HG02571 (cell line): Measurements from ENCODE around the gene RPL7L1.
"Not testable (repeated sequence)": the region's sequence is repeated elsewhere in the genome, so short reads cannot be mapped to it uniquely, and the experiment has no call there.

Source experiments
- ATAC-seq: cut with Tn5 transposase; IDR thresholded peaks from one replicate; pipeline ENCODE4 v1.9.1; 2021; ENCODE audit warnings: mild to moderate bottlenecking, moderate library complexity; ENCODE audit not compliant: unreplicated experiment

The RPL7L1 gene

DNA sequence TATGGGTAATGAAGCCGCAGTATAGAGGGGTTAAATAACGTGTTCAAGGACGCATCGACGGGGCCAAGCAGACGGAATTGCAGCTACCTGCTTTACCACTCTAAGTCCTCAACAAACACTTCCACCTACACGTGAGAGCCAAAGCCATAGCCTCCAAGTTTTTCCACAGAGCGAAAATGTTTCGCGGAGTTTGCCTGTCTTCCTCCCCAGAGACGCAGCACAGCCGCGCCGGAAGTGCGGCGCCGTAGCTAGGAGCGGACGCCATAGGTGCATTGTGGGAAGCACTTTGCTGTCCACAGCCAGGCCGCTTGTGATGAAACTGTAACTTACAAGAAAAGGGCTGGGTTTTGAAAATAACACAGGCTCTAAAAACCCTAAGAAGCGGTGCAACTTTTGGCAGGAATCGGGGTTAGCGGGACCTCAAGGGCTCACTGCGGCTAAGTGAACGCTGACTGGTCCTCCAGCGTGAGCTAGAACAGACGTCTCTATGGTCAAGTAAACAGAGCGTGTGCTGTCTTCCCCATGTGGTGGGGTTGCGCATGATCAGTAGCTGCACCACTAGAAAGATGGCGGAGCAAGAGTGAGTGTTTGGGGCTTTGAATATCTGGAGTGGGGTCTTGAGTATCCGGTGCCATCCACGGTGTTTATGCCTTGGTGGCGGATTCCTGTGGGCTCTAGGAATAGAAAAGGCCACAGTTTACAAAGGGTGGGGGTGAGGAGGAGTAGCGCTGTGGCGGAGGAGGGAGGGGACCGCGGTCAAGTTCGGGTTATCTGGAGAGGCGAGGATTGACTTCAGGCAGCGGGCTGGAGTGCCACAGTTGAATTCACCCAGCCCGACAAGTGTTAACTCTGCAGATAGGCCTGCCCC is at the start of gene RPL7L1:
Gene RPL7L1 (plus strand): TSS at position 245 of the 868 bp plus-strand sequence. CDS start 295 bp downstream, at position 540.
- peak; percentile 87 for ATAC-seq

DNA sequence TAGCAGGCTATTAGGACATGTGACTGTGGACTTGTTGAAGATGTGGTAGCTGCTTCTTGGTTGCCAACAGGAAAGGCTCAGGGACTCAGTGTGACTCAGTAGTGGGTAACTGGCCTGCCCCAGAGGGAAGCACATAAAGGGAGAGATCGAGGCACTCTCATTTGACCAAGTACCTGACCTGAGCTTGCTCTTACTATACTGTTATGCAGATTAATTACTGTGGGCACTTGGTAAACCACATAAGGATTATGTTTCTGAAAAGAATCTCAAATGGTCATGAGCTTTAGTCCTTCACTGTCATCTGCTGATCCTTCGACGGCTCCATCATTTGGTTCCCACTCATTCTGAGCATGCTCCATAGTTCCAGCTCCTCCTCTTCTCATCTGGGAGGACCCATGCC is 48.2 kb upstream of the RPL7L1 start:
- no peak for ATAC-seq

DNA sequence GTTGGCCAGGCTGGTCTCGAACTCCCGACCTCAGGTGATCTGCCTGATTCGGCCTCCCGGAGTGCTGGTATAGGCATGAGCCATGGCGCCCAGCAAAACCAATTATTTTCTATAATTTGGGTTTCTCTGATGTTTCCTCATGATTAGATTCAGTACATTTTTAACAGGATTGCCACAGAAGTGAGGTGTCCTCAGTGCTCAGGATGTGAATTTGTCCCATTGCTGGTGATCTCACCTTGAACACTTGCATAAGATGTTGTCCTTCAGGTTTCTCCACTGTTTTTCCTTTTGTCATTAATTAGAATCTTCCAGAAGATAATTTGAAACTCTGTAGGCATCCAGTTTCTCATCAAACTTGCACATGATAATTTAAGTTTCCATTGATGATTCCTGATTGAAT is 45.4 kb upstream of the RPL7L1 start:
- ATAC-seq, result no peak

GRCh38 chr6:42841844-42842584 is 37.4 kb upstream of the RPL7L1 start:
- no peak for ATAC-seq

GRCh38 chr6:42845327-42845694 is 34.1 kb upstream of the RPL7L1 start:
- ATAC-seq, result no peak

DNA sequence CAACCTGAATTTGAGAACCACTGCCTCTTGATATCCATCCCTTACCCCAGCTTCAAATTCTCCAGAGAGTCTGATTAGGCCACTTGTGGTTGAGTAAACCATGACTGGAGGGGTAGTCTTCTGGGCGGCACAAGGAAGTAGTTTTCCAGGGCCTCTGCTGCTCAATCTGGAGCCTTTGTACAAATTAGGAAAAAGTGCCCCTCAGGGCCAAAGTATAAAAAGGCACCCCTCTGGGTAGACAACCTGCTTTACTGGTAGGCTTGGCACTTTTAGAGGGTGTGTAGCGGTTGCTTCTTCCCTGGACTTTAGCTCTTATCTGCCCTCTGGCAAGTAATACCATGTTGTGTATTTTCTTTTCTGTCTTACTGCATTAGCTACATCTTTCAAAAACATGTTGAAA is 32.9 kb upstream of the RPL7L1 start:
- no peak for ATAC-seq

- no peak for ATAC-seq
These were observed 30.7 kb upstream of the RPL7L1 start for GRCh38 chr6:42848700-42849099.

GRCh38 chr6:42851599-42851998 is 27.8 kb upstream of the RPL7L1 start:
- ATAC-seq, result no peak

DNA sequence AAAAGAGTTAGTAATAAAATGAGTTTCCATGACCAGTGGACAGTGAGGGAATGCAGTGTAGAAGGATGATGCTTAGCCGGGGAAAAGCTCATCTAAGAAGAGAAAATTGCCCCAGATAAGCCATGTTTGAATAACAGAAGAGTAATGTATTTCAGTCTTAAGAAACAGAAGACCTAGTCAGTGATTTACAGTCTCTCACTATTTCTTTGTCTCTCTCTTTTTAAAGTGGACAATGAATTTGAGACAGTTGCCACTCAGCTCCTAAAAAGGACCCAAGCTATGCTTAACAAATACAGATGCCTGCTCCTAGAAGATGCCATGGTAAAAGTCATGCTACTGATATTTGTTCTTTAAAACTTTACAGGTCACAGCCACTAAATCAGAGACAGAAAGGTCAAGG is 19.4 kb upstream of the RPL7L1 start:
- ATAC-seq, result no peak

DNA sequence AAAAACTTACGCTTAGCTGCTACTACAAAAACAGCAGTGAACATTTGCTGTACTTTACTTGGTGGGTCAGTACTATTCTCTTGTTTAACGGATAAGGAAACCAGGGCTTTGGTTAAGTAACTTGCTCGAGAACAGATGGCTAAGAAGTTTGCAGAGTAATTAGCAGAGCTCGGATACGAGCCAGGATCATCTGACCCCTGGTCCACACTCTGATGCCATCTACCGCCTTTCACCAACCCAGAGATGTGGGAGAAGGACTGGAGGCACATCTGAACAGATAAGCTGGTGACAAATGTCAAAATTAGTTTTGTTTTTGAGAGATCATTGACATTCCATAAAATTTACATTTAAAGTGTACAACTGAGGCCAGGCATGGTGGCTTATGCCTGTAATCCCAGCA is 18.9 kb upstream of the RPL7L1 start:
- ATAC-seq, result no peak

DNA sequence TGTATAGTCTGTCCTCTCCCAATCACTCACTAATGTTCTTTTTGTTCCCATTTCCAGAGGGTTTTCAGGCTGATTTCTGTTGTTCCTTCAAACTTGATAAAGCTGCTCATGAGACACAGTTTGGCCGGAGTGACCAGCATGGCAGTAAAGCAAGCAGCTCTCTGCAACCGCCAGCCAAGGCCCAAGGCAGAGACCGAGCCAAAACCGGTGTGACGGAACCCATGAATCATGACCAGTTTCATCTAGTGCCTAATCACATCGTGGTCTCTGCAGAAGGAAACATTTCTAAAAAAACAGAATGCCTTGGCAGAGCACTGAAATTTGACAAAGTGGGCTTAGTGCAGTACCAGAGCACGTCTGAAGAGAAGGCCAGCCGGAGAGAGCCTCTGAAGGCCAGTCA is 14.8 kb upstream of the RPL7L1 start:
- no peak for ATAC-seq

DNA sequence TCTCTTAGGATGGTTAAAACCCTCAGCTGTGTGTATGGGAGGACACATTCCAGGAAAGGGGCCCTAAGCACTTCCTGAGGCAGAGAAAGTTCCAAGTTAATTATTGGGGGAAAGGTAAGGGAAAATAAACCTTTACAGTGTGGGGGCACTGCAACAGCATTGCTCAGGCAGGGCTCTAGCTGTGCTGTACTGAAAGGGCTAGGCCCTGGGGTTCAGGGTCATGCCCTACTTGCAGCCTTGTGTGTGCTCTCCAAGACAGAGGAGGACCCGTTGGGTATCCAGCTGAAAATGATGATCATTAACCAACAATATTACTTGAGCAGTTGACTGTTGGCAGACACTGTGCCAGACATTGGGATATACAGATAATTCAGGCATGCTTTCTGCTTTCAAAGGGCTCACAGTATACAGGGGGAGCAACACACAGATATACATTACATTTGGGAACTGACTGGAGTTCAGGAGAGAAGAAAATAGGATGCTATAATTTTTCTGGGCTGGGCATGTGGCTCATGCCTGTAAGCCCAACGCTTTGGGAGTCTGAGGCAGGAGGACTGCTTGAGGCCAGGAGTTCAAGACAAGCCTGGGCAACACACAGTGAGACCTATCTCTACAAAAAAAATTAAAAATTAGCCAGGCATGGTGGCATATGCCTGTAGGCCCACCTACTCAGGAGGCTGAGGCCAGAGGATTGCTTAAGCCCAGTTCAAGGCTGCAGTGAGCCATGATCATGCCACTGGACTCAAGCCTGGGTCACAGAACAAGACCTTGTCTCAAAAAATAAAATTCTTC is 9.1 kb upstream of the RPL7L1 start:
- ATAC-seq, result no peak

GRCh38 chr6:42871711-42872110 is 7.7 kb upstream of the RPL7L1 start:
- no peak for ATAC-seq

DNA sequence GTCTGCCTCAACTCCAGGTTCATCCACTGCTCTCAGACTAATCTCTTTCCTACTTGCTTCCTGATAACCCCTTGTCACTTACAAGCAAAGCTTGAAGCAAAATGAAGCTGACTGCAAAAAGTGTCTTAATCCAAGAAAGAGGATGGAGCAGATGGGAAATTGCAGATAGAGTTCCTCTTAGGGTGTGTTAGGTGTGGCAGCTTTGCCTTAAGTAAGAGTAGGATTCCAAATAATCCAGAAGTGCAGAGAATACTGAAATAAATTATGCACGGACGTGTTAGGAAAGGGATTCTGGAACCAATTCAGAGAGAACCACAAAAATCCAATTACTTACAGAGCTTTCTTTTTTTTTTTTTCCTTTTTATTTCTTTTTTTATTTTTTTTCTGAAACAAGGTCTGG is 6.1 kb upstream of the RPL7L1 start:
- no peak for ATAC-seq

DNA sequence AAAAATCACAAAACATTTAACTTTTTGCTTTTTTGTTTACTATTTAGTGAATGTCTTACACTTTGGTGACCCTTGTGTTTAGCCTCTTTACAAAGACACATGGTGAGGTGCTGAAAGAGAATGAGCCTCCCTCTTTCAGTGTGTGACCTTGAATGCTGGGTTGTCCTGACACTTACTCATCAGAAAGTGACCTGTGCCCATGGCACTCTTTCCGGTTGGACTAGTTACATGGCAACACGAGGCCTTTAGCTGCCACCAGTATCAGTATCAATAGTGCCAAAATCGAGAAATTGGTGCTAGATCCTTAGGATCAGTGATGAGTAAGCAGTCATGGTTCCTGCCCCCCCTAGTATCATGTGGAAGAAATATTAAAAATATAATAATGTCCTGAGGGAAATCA is 1.7 kb upstream of the RPL7L1 start:
- ATAC-seq, result no peak

GRCh38 chr6:42880240-42880817 is 913 bp downstream of the RPL7L1 start:
- not testable (repeated sequence) for ATAC-seq

DNA sequence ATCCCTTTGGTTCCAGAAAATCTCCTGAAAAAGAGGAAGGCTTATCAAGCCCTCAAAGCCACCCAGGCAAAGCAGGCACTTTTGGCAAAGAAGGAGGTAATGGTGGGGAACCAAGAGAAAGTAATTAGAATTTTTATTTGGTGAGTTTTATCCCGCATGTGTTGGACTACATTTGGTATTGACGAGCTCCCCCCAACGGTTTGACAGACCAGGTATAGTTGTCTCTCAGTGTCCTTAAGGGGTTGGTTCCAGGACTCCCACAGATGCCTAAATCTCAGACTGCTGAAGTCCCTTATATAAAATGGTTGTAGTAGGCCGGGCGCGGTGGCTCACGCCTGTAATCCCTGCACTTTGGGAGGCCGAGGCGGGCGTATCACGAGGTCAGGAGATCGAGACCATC is 1.5 kb downstream of the RPL7L1 start:
- ATAC-seq, result not testable (repeated sequence)

- no peak for ATAC-seq
These were observed 6.3 kb downstream of the RPL7L1 start for GRCh38 chr6:42885702-42886101.

GRCh38 chr6:42888201-42888600 is 8.8 kb downstream of the RPL7L1 start:
- not testable (repeated sequence) for ATAC-seq

GRCh38 chr6:42889815-42890214 is 10.4 kb downstream of the RPL7L1 start:
- no peak for ATAC-seq
